Endothelial cell of umbilical vein (primary cell): ENCODE data around the gene CTSZ. TPM values are rescaled to one million over a fixed set of nuclear protein-coding genes. Genes with fewer than 3 reads are reported as not detected.
"Not testable (repeated sequence)": the region's sequence is repeated elsewhere in the genome, so short reads cannot be mapped to it uniquely, and the experiment has no call there.

Experiments
- BruUV-seq: library from RNA; stranded (reverse); fragments of 400-500 nt; replicated peaks from 2 replicates; lab custom pipeline; 2021; lab: Mats Ljungman, UMichigan
- CTCF ChIA-PET: fragments of 300-600, 350-600 bp; sonication (Branson Sonifier 250); formaldehyde crosslinking; loops from one replicate; lab custom pipeline; 2021; ENCODE audit warnings: antibody characterized with exemption, inconsistent platforms; lab: Charles Lee
- POLR2A ChIA-PET: fragments of 300-600, 350-600 bp; sonication (Branson Sonifier 250); formaldehyde crosslinking; loops from one replicate; lab custom pipeline; 2021; ENCODE audit warnings: antibody characterized with exemption, inconsistent platforms; lab: Charles Lee
- DNase-seq: peaks from one replicate; pipeline ENCODE4 v3.0.0-alpha.2; 2011; ENCODE audit warnings: low read depth, low spot score
- FAIRE-seq: peaks from 2 replicates; lab custom pipeline; 2011; peaks lifted over from hg19 to GRCh38; lab: Jason Lieb, UNC
- H2AFZ ChIP-seq: 2 replicates; pipeline ENCODE4 v1.6.0; 2012; ENCODE audit warnings: low read depth, low read length, control low read depth, inconsistent platforms
- H3K27ac ChIP-seq: 2 replicates; pipeline ENCODE4 v1.5.1; 2011; ENCODE audit warnings: low read depth, mild to moderate bottlenecking, control low read depth, low read length, moderate library complexity; ENCODE audit not compliant: insufficient read depth
- H3K27me3 ChIP-seq, 2 experiments: 2 replicates each; pipeline versions ENCODE4 v1.6.0 to v1.6.1; 2011; ENCODE audit warnings: low read length in 2 of 2, mixed read lengths in 1 of 2; ENCODE audit not compliant: control insufficient read depth in 2 of 2, insufficient read depth in 2 of 2
- H3K36me3 ChIP-seq, 2 experiments: 2 replicates in 1 of 2; 3 replicates in 1 of 2; pipeline ENCODE4 v1.5.1; 2011; ENCODE audit warnings: low read length in 2 of 2, mild to moderate bottlenecking in 1 of 2, moderate library complexity in 1 of 2; ENCODE audit not compliant: control insufficient read depth in 2 of 2, insufficient read depth in 2 of 2; ENCODE audit errors: extremely low read depth in 1 of 2
- H3K4me1 ChIP-seq: 3 replicates; pipeline ENCODE4 v1.5.1; 2011; ENCODE audit warnings: mild to moderate bottlenecking, low read length; ENCODE audit not compliant: control insufficient read depth, insufficient read depth; ENCODE audit errors: extremely low read depth
- H3K4me2 ChIP-seq: 2 replicates; pipeline ENCODE4 v1.6.1; 2011; ENCODE audit warnings: low read length, control low read depth, mixed read lengths; ENCODE audit not compliant: insufficient read depth
- H3K4me3 ChIP-seq, 3 experiments: fragments of 200-600 bp in 1 of 3; sonication (generic), shearing (Covaris generic) in 1 of 3; replicated peaks in 1 of 3; 2 replicates each; pipeline ENCODE4 v1.5.1; 2011 to 2016; ENCODE audit warnings: control low read depth in 3 of 3, low read length in 3 of 3, mild to moderate bottlenecking in 2 of 3, inconsistent platforms in 1 of 3, low read depth in 1 of 3, moderate library complexity in 1 of 3; ENCODE audit not compliant: insufficient read depth in 1 of 3
- H3K79me2 ChIP-seq: 2 replicates; pipeline ENCODE4 v1.6.0; 2012; ENCODE audit warnings: low read length, inconsistent platforms; ENCODE audit not compliant: control insufficient read depth, insufficient read depth
- H3K9ac ChIP-seq: replicated peaks from 2 replicates; pipeline ENCODE3; 2011; ENCODE audit warnings: low read length, control low read depth; ENCODE audit not compliant: insufficient read depth; ENCODE audit errors: extremely low read depth
- H3K9me1 ChIP-seq: replicated peaks from 3 replicates; pipeline ENCODE4 v1.6.0; 2011; ENCODE audit warnings: mild to moderate bottlenecking, low read length; ENCODE audit not compliant: control insufficient read depth, insufficient read depth; ENCODE audit errors: extremely low read depth
- H3K9me3 ChIP-seq: replicated peaks from 2 replicates; pipeline ENCODE4 v1.5.1; 2012; ENCODE audit warnings: low read length, inconsistent platforms; ENCODE audit not compliant: control insufficient read depth, insufficient read depth
- H4K20me1 ChIP-seq: replicated peaks from 2 replicates; pipeline ENCODE3; 2011; ENCODE audit warnings: mild to moderate bottlenecking, low read length; ENCODE audit not compliant: control insufficient read depth, insufficient read depth; ENCODE audit errors: extremely low read depth
- EZH2 ChIP-seq: IDR thresholded peaks from 2 replicates; pipeline ENCODE4 v1.6.1; 2012; ENCODE audit warnings: borderline replicate concordance, low read depth, mild to moderate bottlenecking, moderate library complexity, low read length, inconsistent platforms; ENCODE audit not compliant: severe bottlenecking
- FOS ChIP-seq: IDR thresholded peaks from 2 replicates; pipeline ENCODE4 v1.6.1; 2011; ENCODE audit warnings: mild to moderate bottlenecking, low read length, moderate library complexity, borderline replicate concordance; ENCODE audit not compliant: insufficient read depth
- GATA2 ChIP-seq: IDR thresholded peaks from 2 replicates; pipeline ENCODE4 v1.7.0; 2011; ENCODE audit warnings: low read depth, mild to moderate bottlenecking, moderate library complexity, mixed read lengths, low read length; ENCODE audit not compliant: insufficient read length, insufficient read depth
- JUN ChIP-seq: IDR thresholded peaks from 2 replicates; pipeline ENCODE4 v1.6.1; 2011; ENCODE audit warnings: borderline replicate concordance, low read depth; ENCODE audit not compliant: insufficient read length, insufficient read depth
- MAX ChIP-seq: IDR thresholded peaks from 2 replicates; pipeline ENCODE4 v1.6.1; 2011; ENCODE audit not compliant: insufficient read depth, insufficient read length
- POLR2A ChIP-seq: IDR thresholded peaks from 2 replicates; pipeline ENCODE4 v1.6.1; 2012; ENCODE audit warnings: low read depth, mild to moderate bottlenecking, control low read depth, low read length
- dilution Hi-C: fragments of 300-500 bp; cut with MboI; formaldehyde crosslinking; loops from one replicate; pipeline ENCODE4 v1.15.0; 2019; ENCODE audit warnings: low sequenced_read_pairs; ENCODE audit not compliant: extremely low pct_ligation_motif_present
- intact Hi-C: fragments of 100-400 bp; cut with micrococcal nuclease; formaldehyde crosslinking; loops from one replicate; pipeline ENCODE4 v1.10.0; 2022
- polyA plus RNA-seq, 4 experiments: library from polyadenylated mRNA; depleted of rRNA in 3 of 4; stranded (reverse) in 3 of 4; unstranded in 1 of 4; fragments of >200 nt; gene quantifications; 2 replicates each; pipeline versions ENCODE4 v1.2.1 to v1.2.3, GENCODE V29; 2011 to 2012; ENCODE audit warnings: missing spikeins in 1 of 4
- total RNA-seq: library from RNA; stranded (reverse); gene quantifications from 2 replicates; pipeline ENCODE4 v1.2.3, GENCODE V29; 2021

Gene CTSZ
- total and polyA plus RNA-seq, 2 donors (not counting 3 experiments of a cell fraction or from before 2014, with no cell fraction given): 304 to 387 TPM

DNA sequence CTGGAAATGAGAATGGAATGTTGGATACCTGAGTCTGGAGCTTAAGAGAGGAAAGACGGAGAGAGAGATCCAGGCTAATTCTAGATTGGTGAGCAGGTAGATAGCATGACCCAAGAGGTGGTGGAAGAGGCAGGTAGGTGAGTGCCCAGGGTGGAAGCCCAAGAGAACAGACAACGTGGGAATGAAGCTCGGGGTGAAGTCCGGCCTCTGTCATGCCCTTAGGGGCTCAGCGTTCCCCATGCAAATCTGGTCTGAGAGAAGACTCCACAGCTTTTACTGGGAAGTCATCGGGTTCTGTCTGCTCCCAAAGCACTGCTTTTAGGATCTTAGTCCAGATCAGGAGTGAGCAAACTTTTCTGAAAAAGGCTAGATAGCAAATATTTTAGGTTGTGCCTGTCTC lies 22.4 kb downstream of the CTSZ start:
- Histone ChIP-seq H3K4me2 (no peak overlapping the region), H3K9ac (no peak overlapping the region), H3K36me3 (peaks cover 16 to 25% of the 10 kb centered on the region in 2 experiments), H3K9me1 (no peaks in the 10 kb centered on the region), H3K27ac (no peak overlapping the region), H2AFZ (no peak overlapping the region), H3K4me1 (peaks cover 3% of the 10 kb centered on the region), H3K4me3 (no peak overlapping the region), H4K20me1 (no peaks in the 10 kb centered on the region), H3K27me3 (no peaks in the 10 kb centered on the region), H3K9me3 (no peaks in the 10 kb centered on the region), H3K79me2 (peaks cover 46% of the 10 kb centered on the region)
- ChIA-PET CTCF (no interaction called here), POLR2A (interaction anchor here (0.6 kb wide), 1 partner anchor 16 kb away, joined by 4 read pairs; no protein-coding TSS in a partner anchor)
- DNase-seq (no peak), FAIRE-seq (no peak)
- TF ChIP-seq POLR2A (no peak), MAX (no peak), FOS (no peak), EZH2 (no peak), JUN (no peak), GATA2 (no peak)
- no TSS peak for BruUV-seq
- intact Hi-C loops (loop anchor here (10.0 kb wide), 1 partner anchor 240 kb away; no protein-coding TSS in a partner anchor), dilution Hi-C loops (no loop called here)

GRCh38 chr20:58983115-58983468 lies 24.0 kb downstream of the CTSZ start:
- H3K4me3 ChIP-seq, H3K9me3 ChIP-seq, H3K4me2 ChIP-seq, H3K9me1 ChIP-seq, H4K20me1 ChIP-seq, DNase-seq, FAIRE-seq, H3K9ac ChIP-seq, H2AFZ ChIP-seq, dilution Hi-C loops, BruUV-seq, H3K4me1 ChIP-seq, H3K27ac ChIP-seq, POLR2A ChIA-PET, H3K27me3 ChIP-seq: not testable (repeated sequence)
- Histone ChIP-seq H3K36me3 (peaks cover 14% of the 10 kb centered on the region in 2 experiments), H3K79me2 (peaks cover 46% of the 10 kb centered on the region)
- intact Hi-C loops: loop anchor here (10.0 kb wide), 1 partner anchor 242 kb away; no protein-coding TSS in a partner anchor
- CTCF ChIA-PET: interaction anchor here (1.5 kb wide), 1 partner anchor 105 kb away, joined by 3 read pairs; no protein-coding TSS in a partner anchor
